Measurements from ENCODE around the gene ARHGEF39.
"Not testable (repeated sequence)": the region's sequence is repeated elsewhere in the genome, so short reads cannot be mapped to it uniquely, and the experiment has no call there.

ARHGEF39 gene

GRCh38 chr9:35639631-35640030, 25.4 kb downstream of the ARHGEF39 start:
- H3K36me3 ChIP-seq (ENCODE audit: control insufficient read depth, insufficient read depth, low read length) = no peaks in the 10 kb centered on the region
- WGBS, 2 experiments = 60% methylated on average over 1 of the region's 1 CpG; no CpG with 5 or more reads in 1 of the 2 experiments
- H3K4me1 ChIP-seq (ENCODE audit: control insufficient read depth, insufficient read depth, low read length) = no peaks in the 10 kb centered on the region
- no peak overlapping the region for H3K4me3 ChIP-seq (ENCODE audit: insufficient read depth, low read depth, low read length)
- H3K9me3 ChIP-seq (ENCODE audit: control insufficient read depth, low read length) = no peaks in the 10 kb centered on the region
- H3K27me3 ChIP-seq (ENCODE audit: control insufficient read depth, insufficient read depth, low read length, poor library complexity, severe bottlenecking) = no peaks in the 10 kb centered on the region
- H3K27ac ChIP-seq (ENCODE audit: insufficient read depth, low read depth, low read length, poor library complexity, severe bottlenecking) = no peak overlapping the region

DNA sequence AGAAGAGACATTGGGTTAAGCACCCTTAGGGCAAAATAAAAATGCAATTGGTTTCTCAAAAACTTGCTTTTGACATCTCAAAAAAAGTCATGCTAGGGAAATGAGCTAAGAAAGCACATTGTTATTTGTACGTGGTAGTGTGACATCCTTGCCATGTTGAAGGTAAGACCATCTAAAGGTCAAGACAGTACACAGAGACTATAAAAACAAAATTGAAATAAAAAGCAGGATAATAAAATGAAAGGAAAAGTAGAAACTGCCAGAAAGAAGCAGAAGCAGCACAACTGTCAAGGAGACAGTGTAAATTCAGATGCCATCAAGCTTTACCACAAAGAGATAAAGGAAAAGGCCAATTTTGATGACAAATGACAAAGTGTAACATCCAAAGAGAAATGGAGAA, 25.8 kb downstream of the ARHGEF39 start:
- not testable (repeated sequence) for H3K4me3 ChIP-seq (ENCODE audit: insufficient read depth, low read depth, low read length); H3K4me1 ChIP-seq (ENCODE audit: control insufficient read depth, insufficient read depth, low read length); H3K27me3 ChIP-seq (ENCODE audit: control insufficient read depth, insufficient read depth, low read length, poor library complexity, severe bottlenecking); H3K9me3 ChIP-seq (ENCODE audit: control insufficient read depth, low read length); H3K36me3 ChIP-seq (ENCODE audit: control insufficient read depth, insufficient read depth, low read length); H3K27ac ChIP-seq (ENCODE audit: insufficient read depth, low read depth, low read length, poor library complexity, severe bottlenecking)
- WGBS, 2 experiments = 100% methylated on average over 1 of the region's 1 CpG

GRCh38 chr9:35638751-35639150, 26.2 kb downstream of the ARHGEF39 start:
- H3K4me1 ChIP-seq (ENCODE audit: control insufficient read depth, insufficient read depth, low read length) = not testable (repeated sequence)
- 79 to 81% methylated on average over 5 to 7 of the region's 8 CpGs for whole genome bisulfite sequencing, 2 experiments

GRCh38 chr9:35637427-35637955, 27.5 kb downstream of the ARHGEF39 start:
- WGBS, 2 experiments = 93 to 94% methylated on average over 9 of the region's 9 CpGs
- not testable (repeated sequence) for H3K4me3 ChIP-seq (ENCODE audit: insufficient read depth, low read depth, low read length); H3K27me3 ChIP-seq (ENCODE audit: control insufficient read depth, insufficient read depth, low read length, poor library complexity, severe bottlenecking); H3K9me3 ChIP-seq (ENCODE audit: control insufficient read depth, low read length); H3K36me3 ChIP-seq (ENCODE audit: control insufficient read depth, insufficient read depth, low read length); H3K4me1 ChIP-seq (ENCODE audit: control insufficient read depth, insufficient read depth, low read length); H3K27ac ChIP-seq (ENCODE audit: insufficient read depth, low read depth, low read length, poor library complexity, severe bottlenecking)

More at GRCh38 chr9:35638751-35639150, 26.2 kb downstream of the ARHGEF39 start:
- not testable (repeated sequence) for H3K4me3 ChIP-seq (ENCODE audit: insufficient read depth, low read depth, low read length); H3K27ac ChIP-seq (ENCODE audit: insufficient read depth, low read depth, low read length, poor library complexity, severe bottlenecking); H3K9me3 ChIP-seq (ENCODE audit: control insufficient read depth, low read length); H3K27me3 ChIP-seq (ENCODE audit: control insufficient read depth, insufficient read depth, low read length, poor library complexity, severe bottlenecking); H3K36me3 ChIP-seq (ENCODE audit: control insufficient read depth, insufficient read depth, low read length)

- H3K36me3 ChIP-seq (ENCODE audit: control insufficient read depth, insufficient read depth, low read length); H3K27me3 ChIP-seq (ENCODE audit: control insufficient read depth, insufficient read depth, low read length, poor library complexity, severe bottlenecking); H3K4me1 ChIP-seq (ENCODE audit: control insufficient read depth, insufficient read depth, low read length); H3K9me3 ChIP-seq (ENCODE audit: control insufficient read depth, low read length); H3K27ac ChIP-seq (ENCODE audit: insufficient read depth, low read depth, low read length, poor library complexity, severe bottlenecking); H3K4me3 ChIP-seq (ENCODE audit: insufficient read depth, low read depth, low read length): not testable (repeated sequence)
- 94% methylated on average over 6 of the region's 6 CpGs for whole genome bisulfite sequencing, 2 experiments
These were observed 28.1 kb downstream of the ARHGEF39 start for GRCh38 chr9:35636877-35637246.

- WGBS, 2 experiments = 93 to 94% methylated on average over 7 to 9 of the region's 9 CpGs
- no peaks in the 10 kb centered on the region for H3K4me1 ChIP-seq (ENCODE audit: control insufficient read depth, insufficient read depth, low read length)
- H3K9me3 ChIP-seq (ENCODE audit: control insufficient read depth, low read length) = no peaks in the 10 kb centered on the region
- no peaks in the 10 kb centered on the region for H3K27me3 ChIP-seq (ENCODE audit: control insufficient read depth, insufficient read depth, low read length, poor library complexity, severe bottlenecking)
- no peak overlapping the region for H3K27ac ChIP-seq (ENCODE audit: insufficient read depth, low read depth, low read length, poor library complexity, severe bottlenecking)
- H3K36me3 ChIP-seq (ENCODE audit: control insufficient read depth, insufficient read depth, low read length) = no peaks in the 10 kb centered on the region
- no peak overlapping the region for H3K4me3 ChIP-seq (ENCODE audit: insufficient read depth, low read depth, low read length)
These were observed 28.7 kb downstream of the ARHGEF39 start for GRCh38 chr9:35636135-35636876.

DNA sequence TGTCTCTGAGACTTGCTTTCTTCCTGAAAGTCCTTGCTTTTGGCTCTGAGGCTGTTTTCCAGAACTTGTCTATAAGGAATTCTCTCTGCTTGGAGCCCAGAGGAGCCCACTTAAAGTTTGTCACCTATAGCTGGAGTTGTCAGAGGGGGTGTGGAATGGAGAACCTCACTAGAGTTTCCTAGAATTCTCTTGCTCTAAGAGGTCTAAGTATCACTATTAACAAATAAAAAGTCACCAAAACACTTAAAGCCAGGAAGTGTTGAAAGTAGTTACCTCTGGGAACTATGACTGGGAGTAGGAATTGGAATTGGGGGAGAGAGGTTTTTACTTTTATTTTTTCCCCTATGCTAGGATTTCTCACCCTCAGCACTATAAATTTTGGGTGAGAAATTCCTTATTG, 29.3 kb downstream of the ARHGEF39 start:
- Histone ChIP-seq H3K4me3 (ENCODE audit: insufficient read depth, low read depth, low read length) (no peak overlapping the region), H3K27me3 (ENCODE audit: control insufficient read depth, insufficient read depth, low read length, poor library complexity, severe bottlenecking) (no peaks in the 10 kb centered on the region), H3K36me3 (ENCODE audit: control insufficient read depth, insufficient read depth, low read length) (no peaks in the 10 kb centered on the region), H3K9me3 (ENCODE audit: control insufficient read depth, low read length) (no peaks in the 10 kb centered on the region), H3K27ac (ENCODE audit: insufficient read depth, low read depth, low read length, poor library complexity, severe bottlenecking) (no peak overlapping the region), H3K4me1 (ENCODE audit: control insufficient read depth, insufficient read depth, low read length) (no peaks in the 10 kb centered on the region)

- Histone ChIP-seq H3K27me3 (ENCODE audit: control insufficient read depth, insufficient read depth, low read length, poor library complexity, severe bottlenecking) (no peaks in the 10 kb centered on the region), H3K4me3 (ENCODE audit: insufficient read depth, low read depth, low read length) (no peak overlapping the region), H3K27ac (ENCODE audit: insufficient read depth, low read depth, low read length, poor library complexity, severe bottlenecking) (no peak overlapping the region), H3K4me1 (ENCODE audit: control insufficient read depth, insufficient read depth, low read length) (no peaks in the 10 kb centered on the region), H3K36me3 (ENCODE audit: control insufficient read depth, insufficient read depth, low read length) (no peaks in the 10 kb centered on the region), H3K9me3 (ENCODE audit: control insufficient read depth, low read length) (no peaks in the 10 kb centered on the region)
- WGBS, 2 experiments = 91 to 93% methylated on average over 5 of the region's 5 CpGs
These were observed 35.4 kb downstream of the ARHGEF39 start for GRCh38 chr9:35629597-35629996.

GRCh38 chr9:35628389-35628991, 36.5 kb downstream of the ARHGEF39 start:
- Histone ChIP-seq H3K36me3 (ENCODE audit: control insufficient read depth, insufficient read depth, low read length) (no peaks in the 10 kb centered on the region), H3K27me3 (ENCODE audit: control insufficient read depth, insufficient read depth, low read length, poor library complexity, severe bottlenecking) (no peaks in the 10 kb centered on the region), H3K9me3 (ENCODE audit: control insufficient read depth, low read length) (no peaks in the 10 kb centered on the region), H3K4me1 (ENCODE audit: control insufficient read depth, insufficient read depth, low read length) (no peaks in the 10 kb centered on the region), H3K27ac (ENCODE audit: insufficient read depth, low read depth, low read length, poor library complexity, severe bottlenecking) (no peak overlapping the region), H3K4me3 (ENCODE audit: insufficient read depth, low read depth, low read length) (no peak overlapping the region)
- WGBS, 2 experiments = 92 to 96% methylated on average over 6 of the region's 6 CpGs

- H3K9me3 ChIP-seq (ENCODE audit: control insufficient read depth, low read length) = no peaks in the 10 kb centered on the region
- H3K36me3 ChIP-seq (ENCODE audit: control insufficient read depth, insufficient read depth, low read length) = no peaks in the 10 kb centered on the region
- WGBS, 2 experiments = 90 to 95% methylated on average over 2 of the region's 2 CpGs
- no peak overlapping the region for H3K4me3 ChIP-seq (ENCODE audit: insufficient read depth, low read depth, low read length)
- H3K27me3 ChIP-seq (ENCODE audit: control insufficient read depth, insufficient read depth, low read length, poor library complexity, severe bottlenecking) = no peaks in the 10 kb centered on the region
- H3K27ac ChIP-seq (ENCODE audit: insufficient read depth, low read depth, low read length, poor library complexity, severe bottlenecking) = no peak overlapping the region
- H3K4me1 ChIP-seq (ENCODE audit: control insufficient read depth, insufficient read depth, low read length) = no peaks in the 10 kb centered on the region
These were observed 37.4 kb downstream of the ARHGEF39 start for GRCh38 chr9:35627575-35627974.

Data from ectodermal cell (in vitro differentiated cells).